ENCODE measurements around the gene RNF14. TPM values are rescaled to one million over a fixed set of nuclear protein-coding genes. Genes with fewer than 3 reads are reported as not detected.

RNF14 gene, protein sequence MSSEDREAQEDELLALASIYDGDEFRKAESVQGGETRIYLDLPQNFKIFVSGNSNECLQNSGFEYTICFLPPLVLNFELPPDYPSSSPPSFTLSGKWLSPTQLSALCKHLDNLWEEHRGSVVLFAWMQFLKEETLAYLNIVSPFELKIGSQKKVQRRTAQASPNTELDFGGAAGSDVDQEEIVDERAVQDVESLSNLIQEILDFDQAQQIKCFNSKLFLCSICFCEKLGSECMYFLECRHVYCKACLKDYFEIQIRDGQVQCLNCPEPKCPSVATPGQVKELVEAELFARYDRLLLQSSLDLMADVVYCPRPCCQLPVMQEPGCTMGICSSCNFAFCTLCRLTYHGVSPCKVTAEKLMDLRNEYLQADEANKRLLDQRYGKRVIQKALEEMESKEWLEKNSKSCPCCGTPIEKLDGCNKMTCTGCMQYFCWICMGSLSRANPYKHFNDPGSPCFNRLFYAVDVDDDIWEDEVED
- total RNA-seq = 44.8 and 105 TPM in 2 replicates

DNA sequence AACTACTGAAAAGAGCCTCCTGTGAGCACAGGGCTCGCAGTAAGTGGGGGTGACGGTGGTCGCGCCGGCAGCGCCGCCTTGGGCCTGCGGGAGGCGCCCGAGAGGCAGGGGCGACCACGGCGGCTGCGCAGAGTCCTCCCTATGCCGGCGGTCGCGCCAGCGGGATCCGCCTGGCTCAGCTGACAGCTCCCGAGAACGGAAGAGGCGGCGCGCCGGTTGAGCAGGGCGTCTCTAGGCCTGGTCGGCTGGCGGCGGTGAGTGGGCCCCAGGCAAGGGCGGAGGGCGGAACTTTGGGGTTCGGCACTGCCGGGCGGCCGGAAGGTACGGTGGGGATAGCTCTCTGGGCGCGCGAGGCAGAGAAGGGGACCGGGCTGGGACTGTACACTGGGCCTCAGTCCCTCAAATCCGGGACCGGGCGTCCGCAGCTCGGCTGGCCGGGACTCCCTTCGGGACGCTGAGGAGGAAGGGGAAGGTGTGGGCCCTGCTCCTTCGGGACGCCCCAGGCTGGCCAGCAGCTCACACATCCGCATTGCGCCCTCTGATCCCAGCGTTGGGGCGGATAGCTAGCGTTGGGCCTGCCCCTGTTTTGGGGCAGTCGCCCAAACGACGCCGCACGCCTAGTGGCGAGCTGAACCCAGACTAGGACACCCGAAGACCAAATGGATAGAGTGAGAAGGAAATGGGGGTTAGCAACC lies at the start of gene RNF14:
RNF14 (plus strand) TSS at position 192 of the 695 bp plus-strand sequence. CDS start 4,484 bp downstream, outside the sequence.

DNA sequence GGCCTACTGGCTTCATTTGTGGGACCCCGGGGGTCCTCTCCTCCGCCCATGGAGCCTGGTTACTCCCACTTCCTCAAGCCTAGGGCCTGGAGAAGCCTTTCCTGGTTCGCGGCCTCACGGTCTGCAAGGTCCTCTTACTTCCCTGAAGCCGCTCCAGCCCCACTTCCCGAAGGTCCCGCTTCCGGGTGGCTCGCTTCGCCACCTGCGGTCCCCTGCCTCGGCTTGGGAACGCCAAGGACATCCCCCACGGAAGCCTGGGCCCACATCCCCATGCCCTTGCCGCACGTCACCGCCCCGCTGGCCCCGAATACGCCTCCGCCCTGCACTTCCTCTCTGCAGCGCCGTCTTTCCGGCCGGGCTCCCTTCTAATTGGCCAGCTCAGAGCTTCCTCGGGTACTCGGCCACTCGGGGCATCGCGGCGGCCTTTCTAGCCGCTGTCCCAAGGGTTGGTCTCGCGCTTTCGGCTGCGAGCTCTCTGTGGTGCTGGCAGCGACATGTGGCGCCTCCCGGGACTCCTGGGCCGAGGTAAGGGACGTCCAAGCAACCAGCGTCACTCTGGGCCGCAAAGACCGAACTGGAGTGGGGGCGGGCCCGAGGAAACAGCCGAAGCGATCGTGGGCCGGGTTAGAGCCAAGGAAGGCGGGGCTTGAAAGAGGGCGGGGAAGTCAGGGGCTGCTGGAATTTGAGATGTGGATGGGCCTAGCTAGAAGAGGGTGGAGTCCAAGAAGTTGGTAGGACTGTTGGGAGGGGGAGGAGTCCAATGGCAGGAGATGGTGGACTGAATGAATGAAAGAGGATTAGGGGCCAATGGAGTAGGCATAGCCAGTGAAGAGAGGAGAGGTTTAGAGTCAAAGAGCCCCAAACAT lies 45.2 kb upstream of the RNF14 start, which contains the start of gene DELE1:
DELE1 (plus strand) TSS at position 424 of the 866 bp plus-strand sequence; CDS start at position 495, 71 bp downstream.

DNA sequence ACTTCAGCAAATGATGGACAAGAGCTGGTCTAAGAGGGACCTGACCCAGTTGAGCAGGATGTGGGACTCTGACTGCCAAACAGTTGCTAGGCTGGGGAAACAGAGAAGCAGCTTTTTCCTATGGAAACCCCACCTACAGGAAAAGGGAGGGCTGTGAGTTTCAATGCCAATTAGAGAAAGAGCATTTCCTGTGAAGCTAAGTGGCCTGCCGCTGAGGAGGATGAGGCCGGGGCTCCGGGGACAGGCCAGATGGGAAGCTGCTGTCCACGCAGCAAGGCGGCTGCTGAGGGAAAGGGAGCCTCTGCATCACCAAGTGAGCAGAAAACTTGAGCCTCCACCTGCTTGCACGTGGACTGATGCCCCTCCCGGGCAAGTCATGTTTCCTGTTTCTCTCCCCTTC lies 10.8 kb upstream of the RNF14 start, which contains the start of gene PCDH12:
PCDH12 (minus strand) TSS at position 90 of the 400 bp plus-strand sequence. CDS start 351 bp downstream, outside the sequence.

DNA sequence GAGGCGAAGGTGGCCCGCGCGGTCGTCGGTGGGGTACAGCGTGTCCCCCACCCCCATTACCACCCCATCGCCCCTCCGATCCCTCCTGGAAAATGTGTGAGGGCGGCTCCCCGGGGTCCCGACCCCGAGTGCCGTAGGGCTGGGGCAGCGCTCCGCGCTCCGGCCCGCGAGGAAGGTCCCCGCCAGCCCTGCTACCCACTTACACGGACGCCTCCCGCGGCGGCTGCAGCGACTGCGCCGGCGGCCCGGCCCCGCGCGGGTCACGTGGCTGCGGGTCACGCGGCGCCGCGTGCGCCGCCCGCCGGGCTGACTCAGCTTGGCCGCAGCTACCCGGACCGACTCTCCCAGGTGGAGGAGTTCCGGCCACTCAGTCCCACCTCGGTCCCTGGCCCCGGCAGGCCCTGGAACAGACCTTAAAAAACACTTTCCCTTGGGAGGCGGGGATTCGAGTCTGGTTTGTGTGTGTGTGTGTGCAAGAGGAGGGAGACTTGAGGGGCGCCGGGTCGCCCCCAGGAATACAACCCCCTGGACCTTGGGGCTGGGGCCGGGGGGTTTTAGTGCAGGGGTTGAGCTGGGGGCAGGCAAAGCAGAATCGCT lies 44.0 kb downstream of the RNF14 start, which contains the start of gene GNPDA1:
GNPDA1 (minus strand) TSS at position 236 of the 597 bp plus-strand sequence. CDS start 992 bp downstream, outside the sequence.

Other genes with a start within 250 kb of the RNF14 start
- gene PCDH1, start 90.7 kb upstream of the RNF14 start, total RNA-seq = 43.1 and 121 TPM in 2 replicates
- 15.7 and 28.3 TPM in 2 replicates for gene DELE1, start 45.2 kb upstream of the RNF14 start, total RNA-seq
- gene PCDH12, start 10.9 kb upstream of the RNF14 start, total RNA-seq = 0.34 and 0.57 TPM in 2 replicates
- 68.4 and 76.6 TPM in 2 replicates for gene GNPDA1, start 43.9 kb downstream of the RNF14 start, total RNA-seq
- gene NDFIP1, start 139.7 kb downstream of the RNF14 start, total RNA-seq = 46.8 and 65.0 TPM in 2 replicates

Measured in nasal cavity respiratory epithelium epithelial cell of viscerocranial mucosa (primary cell).